HepG2 (cell line): ENCODE measurements around the gene GJC1. TPM values are rescaled to one million over a fixed set of nuclear protein-coding genes. Genes with fewer than 3 reads are reported as not detected.

Experiments
- AHR ChIP-seq: IDR thresholded peaks from 2 replicates; pipeline ENCODE4 v1.6.1; 2018; ENCODE audit warnings: missing genetic modification reagents, missing compliant biosample characterization
- ARID3A ChIP-seq: IDR thresholded peaks from 2 replicates; pipeline ENCODE4 v1.6.1; 2012; ENCODE audit warnings: low read depth, low read length, improper control_type of control experiment
- DBP ChIP-seq: sonication (generic); formaldehyde crosslinking; IDR thresholded peaks from 2 replicates; pipeline ENCODE4 v1.4.0; 2020; ENCODE audit warnings: missing genetic modification reagents; ENCODE audit errors: not compliant biosample characterization
- HDAC2 ChIP-seq: sonication (generic); formaldehyde crosslinking; IDR thresholded peaks from 2 replicates; pipeline ENCODE4 v1.4.0; 2020; ENCODE audit warnings: missing genetic modification reagents
- HIVEP1 ChIP-seq: sonication (generic); formaldehyde crosslinking; IDR thresholded peaks from 2 replicates; pipeline ENCODE4 v1.4.0; 2020; ENCODE audit warnings: mild to moderate bottlenecking, missing genetic modification reagents
- MTF2 ChIP-seq: sonication (generic); formaldehyde crosslinking; IDR thresholded peaks from 2 replicates; pipeline ENCODE4 v1.5.0; 2020; ENCODE audit warnings: missing genetic modification reagents, borderline replicate concordance
- NR2F2 ChIP-seq: IDR thresholded peaks from 2 replicates; pipeline ENCODE4 v1.6.1; 2012; ENCODE audit warnings: low read depth, inconsistent platforms, borderline replicate concordance
- ZNF777 ChIP-seq: sonication (generic); formaldehyde crosslinking; IDR thresholded peaks from 2 replicates; pipeline ENCODE4 v1.4.0; 2020; ENCODE audit warnings: missing genetic modification reagents
- polyA plus RNA-seq, 8 experiments: library from polyadenylated mRNA; depleted of rRNA in 3 of 8; stranded (reverse) in 7 of 8; unstranded in 1 of 8; fragments of >200 nt; fragmentation: Illumina TruSeq in 4 of 8; extraction: Trizol in 4 of 8; gene quantifications; 2 replicates each; pipeline versions ENCODE4 v1.2.1 to v1.2.3, GENCODE V29; 2011 to 2016; ENCODE audit warnings: low read depth in 4 of 8, missing spikeins in 1 of 8, mixed read lengths in 1 of 8; ENCODE audit not compliant: insufficient read depth in 1 of 8
- total RNA-seq, 5 experiments: library from RNA; depleted of rRNA; stranded (reverse); fragments of >200 nt; fragmentation: Illumina TruSeq; extraction: Trizol; gene quantifications; 2 replicates each; pipeline ENCODE4 v1.2.3, GENCODE V29; 2016; ENCODE audit warnings: low read depth in 1 of 5
- TF ChIP-seq, protein P1 (sequence below): sonication (generic); formaldehyde crosslinking; IDR thresholded peaks from 2 replicates; pipeline ENCODE4 v1.5.1; 2020; ENCODE audit warnings: mild to moderate bottlenecking, missing genetic modification reagents, moderate library complexity

GJC1 gene
- total and polyA plus RNA-seq, 2 of the 13 experiments (the other 11 are each of a cell fraction or from before 2014, with no cell fraction given), result 1.7 TPM

GRCh38 chr17:44792276-44792675 is 37.8 kb downstream of the GJC1 start (continued):
- TF ChIP-seq, protein P1, sequence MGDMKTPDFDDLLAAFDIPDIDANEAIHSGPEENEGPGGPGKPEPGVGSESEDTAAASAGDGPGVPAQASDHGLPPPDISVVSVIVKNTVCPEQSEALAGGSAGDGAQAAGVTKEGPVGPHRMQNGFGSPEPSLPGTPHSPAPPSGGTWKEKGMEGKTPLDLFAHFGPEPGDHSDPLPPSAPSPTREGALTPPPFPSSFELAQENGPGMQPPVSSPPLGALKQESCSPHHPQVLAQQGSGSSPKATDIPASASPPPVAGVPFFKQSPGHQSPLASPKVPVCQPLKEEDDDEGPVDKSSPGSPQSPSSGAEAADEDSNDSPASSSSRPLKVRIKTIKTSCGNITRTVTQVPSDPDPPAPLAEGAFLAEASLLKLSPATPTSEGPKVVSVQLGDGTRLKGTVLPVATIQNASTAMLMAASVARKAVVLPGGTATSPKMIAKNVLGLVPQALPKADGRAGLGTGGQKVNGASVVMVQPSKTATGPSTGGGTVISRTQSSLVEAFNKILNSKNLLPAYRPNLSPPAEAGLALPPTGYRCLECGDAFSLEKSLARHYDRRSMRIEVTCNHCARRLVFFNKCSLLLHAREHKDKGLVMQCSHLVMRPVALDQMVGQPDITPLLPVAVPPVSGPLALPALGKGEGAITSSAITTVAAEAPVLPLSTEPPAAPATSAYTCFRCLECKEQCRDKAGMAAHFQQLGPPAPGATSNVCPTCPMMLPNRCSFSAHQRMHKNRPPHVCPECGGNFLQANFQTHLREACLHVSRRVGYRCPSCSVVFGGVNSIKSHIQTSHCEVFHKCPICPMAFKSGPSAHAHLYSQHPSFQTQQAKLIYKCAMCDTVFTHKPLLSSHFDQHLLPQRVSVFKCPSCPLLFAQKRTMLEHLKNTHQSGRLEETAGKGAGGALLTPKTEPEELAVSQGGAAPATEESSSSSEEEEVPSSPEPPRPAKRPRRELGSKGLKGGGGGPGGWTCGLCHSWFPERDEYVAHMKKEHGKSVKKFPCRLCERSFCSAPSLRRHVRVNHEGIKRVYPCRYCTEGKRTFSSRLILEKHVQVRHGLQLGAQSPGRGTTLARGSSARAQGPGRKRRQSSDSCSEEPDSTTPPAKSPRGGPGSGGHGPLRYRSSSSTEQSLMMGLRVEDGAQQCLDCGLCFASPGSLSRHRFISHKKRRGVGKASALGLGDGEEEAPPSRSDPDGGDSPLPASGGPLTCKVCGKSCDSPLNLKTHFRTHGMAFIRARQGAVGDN, result no peak
- no peak for TF ChIP-seq HIVEP1 (CRISPR knock-in tag)
- TF ChIP-seq ARID3A, result no peak
- TF ChIP-seq AHR, result no peak
- TF ChIP-seq HDAC2 (CRISPR knock-in tag), result no peak
- TF ChIP-seq NR2F2, result no peak
- no peak for TF ChIP-seq ZNF777
- no peak for TF ChIP-seq MTF2 (CRISPR knock-in tag)
- no peak for TF ChIP-seq DBP (CRISPR knock-in tag)
